GM19463 (cell line): Measurements from ENCODE around the gene RARG.
A peak's percentile ranks its signal among the peaks of the same experiment; 100 is the strongest.
"Not testable (repeated sequence)": the region's sequence is repeated elsewhere in the genome, so short reads cannot be mapped to it uniquely, and the experiment has no call there.

Experiments used
- ATAC-seq: cut with Tn5 transposase; IDR thresholded peaks from one replicate; pipeline ENCODE4 v1.9.1; 2021; ENCODE audit warnings: mild to moderate bottlenecking, moderate library complexity; ENCODE audit not compliant: unreplicated experiment

The RARG gene

DNA sequence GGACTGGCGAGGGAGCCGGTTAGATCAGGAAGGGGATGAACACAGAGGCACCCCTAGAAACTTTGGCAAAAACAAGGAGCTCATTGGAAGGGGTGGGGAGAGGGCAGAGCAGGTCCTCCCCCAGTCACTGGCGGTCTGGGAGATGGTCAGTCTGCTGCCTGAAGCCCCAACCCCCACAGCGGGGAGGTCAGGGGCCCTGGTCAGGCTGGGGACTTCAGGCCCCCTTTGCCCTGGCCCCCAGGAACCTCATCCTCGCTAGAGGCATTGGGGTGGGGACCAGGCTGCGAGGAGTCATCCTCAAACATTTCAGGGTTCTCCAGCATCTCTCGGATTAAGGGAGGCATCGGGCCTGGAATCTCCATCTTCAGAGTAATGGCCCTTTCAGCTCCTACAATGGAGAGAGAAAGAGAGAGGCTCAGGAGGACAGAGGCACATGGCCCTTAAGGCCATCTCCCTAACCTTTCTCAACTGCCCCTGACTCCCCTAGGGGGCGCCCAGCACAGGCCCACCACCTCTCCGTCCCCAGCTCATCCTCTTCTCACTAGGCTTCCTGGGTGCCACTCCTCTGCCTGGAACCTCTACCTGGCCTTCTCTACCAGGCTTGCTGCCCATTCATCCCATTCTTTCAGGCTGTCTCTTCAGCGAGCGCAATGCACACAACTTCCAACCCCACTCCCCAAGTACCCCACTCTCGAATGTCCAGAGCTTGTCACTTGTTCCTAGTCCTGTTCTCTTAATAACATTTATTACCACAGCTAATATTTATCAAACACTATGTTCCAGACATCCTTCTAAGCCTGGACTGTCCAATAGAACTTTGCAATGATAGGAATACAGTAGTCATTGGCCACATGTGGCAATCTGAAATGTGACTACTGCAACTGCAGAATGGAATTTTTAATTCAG is 20.3 kb downstream of the RARG start:
- no peak for ATAC-seq

DNA sequence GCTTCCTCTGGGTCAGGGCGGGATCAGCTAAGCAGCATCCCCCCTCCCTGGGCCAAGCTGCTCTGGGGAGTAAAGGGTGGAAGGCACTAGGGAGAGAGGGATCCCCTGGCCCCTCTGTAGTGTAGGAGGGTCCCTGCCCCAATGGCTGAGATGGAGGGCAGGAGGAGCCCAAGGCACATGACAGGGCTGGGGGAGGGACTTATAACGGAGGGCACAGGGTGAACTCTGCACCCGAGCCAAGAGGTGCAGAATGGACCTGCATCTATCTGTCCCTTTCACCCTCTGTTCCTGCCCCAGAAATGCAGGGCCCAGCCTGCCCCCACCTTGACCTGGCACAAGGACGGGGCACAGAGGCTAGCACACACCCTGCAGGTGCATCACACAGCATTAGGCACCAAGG is 21.2 kb downstream of the RARG start:
- no peak for ATAC-seq

DNA sequence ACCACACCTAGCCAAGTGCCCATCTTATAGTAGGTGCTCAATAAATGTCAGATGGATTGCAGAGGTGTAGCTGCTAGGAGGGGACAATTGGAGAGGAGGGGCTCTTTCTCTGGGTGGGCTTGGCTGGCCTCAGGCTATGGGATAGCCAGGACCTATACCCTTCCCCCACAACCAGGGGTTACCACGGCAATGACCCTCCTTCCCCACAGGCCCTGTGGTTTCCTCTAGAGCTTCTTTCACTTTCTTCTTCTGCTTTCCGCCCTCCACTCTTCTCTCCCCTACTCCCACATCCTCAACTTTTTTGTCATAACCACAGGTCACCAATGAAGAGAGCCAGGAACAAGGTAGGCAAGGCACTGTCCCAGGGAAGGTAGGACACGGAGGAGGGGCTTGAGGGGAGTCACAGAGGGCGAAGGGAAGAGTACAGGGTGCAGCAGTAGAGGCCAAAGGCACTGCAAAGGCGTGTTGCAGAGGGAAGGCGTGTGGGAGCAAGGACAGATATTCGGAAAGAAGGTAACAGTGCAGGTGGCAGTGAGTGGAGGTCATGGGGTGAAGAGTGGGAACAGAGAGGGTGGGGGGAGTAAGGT is 23.0 kb downstream of the RARG start:
- ATAC-seq = no peak

DNA sequence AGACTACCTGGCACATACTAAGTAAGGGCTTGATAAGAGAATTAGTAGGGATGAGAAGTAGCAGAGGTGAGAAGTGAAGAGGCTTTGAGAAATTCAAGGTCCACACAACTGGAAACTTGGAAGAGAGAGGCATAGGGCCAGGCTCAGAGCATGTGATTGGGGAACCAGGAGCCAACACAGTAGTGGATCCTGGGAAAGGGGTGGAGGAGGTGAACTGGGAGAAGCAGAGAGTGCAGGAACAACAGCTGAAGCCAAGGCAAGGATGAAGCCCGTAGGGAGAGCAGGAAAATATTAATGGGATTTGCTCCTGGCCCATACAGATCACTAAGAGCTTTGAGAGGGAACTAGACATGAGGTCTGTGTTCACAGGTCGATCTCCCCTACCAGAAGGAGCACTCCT is 23.6 kb downstream of the RARG start:
- no peak for ATAC-seq

DNA sequence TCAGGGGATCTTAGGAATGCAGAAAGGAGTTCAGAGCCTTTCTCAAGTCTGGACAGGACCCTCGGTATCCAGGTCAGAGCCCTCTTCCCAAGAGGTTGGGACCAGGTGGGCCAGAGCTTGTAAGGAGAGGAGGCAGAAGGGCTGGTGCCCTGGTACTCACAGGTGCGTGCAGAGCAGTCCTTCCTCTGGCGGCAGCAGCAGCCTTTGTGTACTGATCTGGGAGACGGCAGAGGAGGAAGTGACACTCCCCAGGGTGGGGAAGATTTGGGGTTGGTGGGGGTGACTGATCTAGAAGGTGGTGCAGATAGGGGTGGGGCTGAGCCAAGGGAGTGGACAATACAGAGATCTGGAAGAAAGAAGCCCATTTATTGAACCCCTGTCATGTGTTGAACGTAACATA is 25.0 kb downstream of the RARG start, which contains the start of gene ITGB7:
Gene ITGB7, minus strand, starts transcription at position 210 of the 400 bp plus-strand sequence. CDS start 6,808 bp downstream, outside the sequence.
- peak; percentile 50 for ATAC-seq

DNA sequence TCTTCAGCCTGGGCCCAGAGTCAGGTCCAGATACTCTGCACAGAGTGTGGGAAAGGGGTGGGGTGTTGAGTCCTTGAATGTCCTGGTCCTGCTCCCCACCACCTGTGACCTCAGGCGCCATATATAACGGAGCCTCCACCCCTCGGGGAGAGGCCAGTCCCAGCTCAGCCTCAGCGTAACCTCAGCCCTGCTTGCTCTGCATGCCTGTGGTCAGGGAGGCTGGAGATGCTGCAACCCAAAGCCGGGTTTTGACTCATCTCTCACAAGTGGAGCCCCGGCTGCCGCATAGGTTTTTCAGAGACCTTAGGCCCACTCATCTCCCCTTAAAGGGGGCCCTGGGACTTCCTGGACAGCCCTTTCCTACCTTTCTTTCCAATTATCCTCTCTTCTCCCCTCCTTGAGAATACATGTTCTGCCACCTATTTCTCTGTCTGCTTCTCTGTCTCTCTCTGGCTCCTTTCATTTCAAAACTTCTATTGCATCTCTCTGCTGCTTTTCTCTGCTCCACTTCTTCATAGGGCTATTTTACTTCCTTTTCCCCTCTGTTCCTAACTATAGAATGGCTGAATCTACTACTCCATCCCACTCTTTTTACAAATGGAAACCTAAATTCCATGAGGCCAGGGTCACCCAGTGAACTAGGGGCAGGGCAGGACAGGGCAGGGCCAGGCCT is 26.1 kb downstream of the RARG start:
- peak; percentile 69 for ATAC-seq

DNA sequence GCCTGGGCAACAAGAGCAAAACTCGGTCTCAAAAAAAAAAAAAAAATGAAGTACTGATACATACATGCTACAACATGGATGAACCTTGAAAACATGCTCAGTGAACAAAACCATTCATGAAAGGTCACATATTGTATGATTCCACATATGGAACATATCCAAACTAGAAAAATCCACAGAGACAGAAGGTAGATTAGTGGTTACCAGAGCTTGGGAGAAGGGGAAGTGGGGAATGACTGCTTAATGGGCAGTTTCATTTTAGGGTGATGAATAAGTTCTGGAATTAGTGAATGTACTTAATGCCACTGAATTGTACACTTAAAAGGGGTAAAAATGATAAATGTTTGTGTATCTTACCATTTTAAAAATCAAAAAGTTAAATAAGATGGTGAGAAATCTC is 27.7 kb downstream of the RARG start:
- ATAC-seq = no peak

DNA sequence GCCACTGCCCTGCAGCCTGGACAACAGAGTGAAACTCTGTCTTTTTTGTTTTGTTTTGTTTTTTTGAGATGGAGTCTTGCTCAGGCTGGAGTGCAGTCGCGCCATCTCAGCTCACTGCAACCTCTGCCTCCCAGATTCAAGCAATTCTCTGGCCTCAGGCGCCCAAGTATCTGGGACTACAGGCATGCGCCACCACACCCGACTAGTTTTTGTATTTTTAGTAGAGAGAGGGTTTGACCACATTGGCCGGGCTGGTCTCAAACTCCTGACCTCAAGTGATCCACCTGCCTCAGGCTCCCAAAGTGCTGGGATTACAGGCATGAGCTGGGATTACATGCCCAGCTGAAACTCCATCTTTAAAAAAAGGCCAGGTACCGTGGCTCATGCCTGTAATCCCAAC is 29.7 kb downstream of the RARG start:
- ATAC-seq = not testable (repeated sequence)

DNA sequence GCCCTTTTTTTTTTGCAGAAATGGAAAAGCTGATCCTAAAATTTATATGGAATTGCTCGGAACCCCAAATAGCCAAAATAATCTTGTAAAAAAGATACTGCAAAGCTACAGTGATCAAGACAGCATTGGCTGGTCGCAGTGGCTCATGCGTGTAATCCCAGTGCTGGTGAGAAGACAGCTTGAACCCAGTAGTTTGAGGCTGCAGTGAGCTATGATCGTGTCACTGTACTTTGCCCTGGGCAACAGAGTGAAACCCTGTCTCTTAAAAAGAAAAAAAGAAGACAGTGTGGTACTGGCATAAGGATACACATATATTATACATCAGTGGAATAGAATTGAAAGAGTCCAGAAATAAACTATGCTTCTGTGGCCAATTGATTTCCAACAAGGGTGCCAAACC is 30.4 kb downstream of the RARG start:
- ATAC-seq = no peak

DNA sequence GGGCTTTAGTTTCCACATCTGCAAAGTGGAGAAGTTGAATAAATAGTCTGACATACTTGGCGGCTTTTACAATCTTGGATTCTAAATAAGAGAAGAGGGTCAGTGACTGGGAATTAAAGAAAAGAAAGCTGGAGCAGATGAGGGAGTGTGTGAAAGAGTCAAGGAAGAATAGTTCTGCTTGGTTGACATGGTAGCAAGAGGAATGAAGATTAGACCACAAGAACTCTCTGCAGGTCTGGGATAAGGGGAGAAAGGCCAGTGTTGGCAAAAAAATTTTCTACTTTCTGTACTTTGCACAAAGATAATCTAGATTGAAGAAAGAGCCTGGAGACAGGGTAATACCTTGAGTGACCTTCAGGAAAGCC is 30.9 kb downstream of the RARG start:
- no peak for ATAC-seq

DNA sequence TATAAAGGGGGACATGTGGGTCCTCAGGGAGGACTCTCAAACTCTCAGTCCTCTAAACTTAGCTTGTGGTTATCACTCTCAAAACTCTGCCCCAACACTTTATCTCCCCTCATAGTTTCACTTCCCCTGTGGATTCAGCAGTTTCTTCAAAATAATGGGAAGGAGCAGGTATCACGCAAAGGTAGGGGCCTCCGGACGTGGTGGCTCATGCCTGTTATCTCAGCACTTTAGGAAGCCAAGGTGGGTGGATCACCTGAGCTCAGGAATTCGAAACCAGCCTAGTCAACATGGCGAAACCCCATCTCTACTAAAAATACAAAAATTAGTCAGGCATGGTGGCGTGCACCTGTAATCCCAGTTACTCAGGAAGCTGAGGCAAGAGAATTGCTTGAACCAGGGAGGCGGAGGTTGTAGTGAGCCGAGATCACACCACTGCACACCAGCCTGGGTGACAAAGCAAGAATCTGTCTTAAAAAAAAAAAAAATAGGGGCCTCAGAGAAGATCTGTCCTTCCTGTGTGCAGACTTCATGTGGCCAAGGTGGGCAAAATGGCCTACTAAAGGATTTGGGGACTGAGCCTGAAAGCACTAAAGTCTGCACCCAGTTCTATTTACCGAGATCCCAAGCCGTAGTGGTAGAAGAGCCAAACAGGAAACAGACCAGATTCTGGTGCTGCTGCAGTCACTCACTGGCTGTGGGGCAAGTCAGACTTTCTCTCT is 31.4 kb downstream of the RARG start:
- peak; percentile 47 for ATAC-seq

DNA sequence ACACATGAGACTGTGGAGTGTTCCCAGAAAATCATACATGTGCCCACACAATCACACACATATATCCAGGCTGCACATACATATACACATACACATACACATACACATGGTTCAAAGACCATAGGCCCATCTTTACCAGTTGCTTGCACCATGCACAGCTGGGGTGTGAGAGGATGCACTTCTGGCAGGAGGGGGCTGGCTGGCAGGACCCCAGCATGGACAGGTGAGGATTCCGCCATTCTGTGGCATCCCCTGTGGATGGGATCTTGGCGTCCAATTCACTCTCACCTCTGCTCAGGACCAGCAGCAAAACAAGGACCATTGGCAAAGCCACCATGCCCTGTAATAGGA is 31.9 kb downstream of the RARG start:
- peak; percentile 8 for ATAC-seq

DNA sequence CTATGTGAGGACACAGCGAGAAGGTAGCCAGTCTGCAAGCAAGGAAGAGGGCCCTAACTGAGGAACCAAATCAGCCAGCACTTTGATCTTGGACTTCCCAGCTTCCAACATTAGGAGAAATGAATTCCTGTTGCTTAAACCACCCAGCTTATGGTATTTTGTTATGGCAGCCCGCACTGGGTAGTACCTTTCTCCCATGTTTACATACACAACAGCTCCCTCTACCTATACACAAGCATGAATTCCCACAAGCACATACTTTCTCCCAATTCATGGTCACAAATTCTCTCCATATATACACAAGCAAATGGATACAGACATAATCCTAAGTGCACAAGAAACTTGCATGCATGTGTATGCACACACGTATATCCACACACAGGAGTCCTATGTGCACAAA is 32.3 kb downstream of the RARG start:
- ATAC-seq = no peak

DNA sequence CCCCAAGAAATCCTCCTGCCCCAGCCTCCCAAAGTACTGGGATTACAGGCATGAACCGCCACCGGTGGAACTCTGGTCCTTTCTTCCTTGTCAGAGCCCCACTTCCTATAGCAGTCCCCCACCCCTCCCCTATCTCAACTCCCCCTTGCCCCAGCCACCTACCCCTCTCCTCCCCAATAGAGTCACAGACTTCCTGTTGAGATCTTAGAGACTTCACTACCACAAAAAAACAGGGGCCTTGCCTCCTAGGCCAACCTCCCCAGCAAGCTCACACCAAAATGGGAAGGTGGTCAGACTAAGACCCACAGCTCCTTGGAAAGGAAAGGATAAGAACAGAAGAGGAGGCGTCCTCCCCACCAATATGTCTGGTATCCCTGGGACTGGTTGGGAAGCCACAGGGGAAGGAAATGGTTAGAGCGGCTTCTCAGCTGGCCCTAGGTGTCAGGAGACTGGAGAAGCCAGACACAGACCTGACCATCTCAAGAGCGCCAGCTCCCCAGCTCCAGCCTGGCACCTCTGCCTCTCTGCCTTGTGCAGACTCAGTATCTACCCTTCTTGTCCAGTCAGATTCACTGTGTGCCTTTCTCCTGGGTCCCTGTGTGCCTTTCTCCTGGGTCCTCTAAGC is 33.4 kb downstream of the RARG start:
- no peak for ATAC-seq

DNA sequence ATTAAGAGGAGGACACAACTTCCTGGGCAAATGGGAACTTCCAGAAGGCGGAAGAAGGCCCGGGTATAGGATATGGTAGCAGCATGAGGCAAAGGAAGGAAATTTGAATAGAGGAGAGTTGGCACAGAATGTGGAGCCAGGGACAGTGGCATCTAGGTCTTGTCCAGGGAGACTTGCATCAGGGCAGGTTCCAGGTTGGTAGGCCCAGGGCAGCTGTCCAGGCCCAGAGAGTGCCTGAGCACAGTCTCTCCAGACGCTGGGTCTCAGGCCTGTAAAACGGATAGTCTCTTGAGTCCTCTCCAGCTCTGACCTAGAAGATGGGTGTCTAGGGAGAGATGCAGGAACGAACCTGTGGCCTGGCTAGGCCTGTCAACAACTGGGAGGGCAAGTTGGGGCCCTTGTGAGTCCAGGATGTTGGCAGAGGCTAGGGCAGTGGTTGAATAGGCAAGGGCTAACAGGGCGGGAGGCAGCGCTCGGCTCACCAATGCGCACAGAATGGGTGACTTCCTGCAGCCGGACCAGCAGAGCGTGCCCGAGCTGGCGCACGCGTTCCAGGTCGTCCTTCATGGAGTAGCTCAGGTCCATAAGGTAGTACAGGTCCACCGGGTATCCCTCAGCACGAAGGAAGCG is 34.9 kb downstream of the RARG start:
- no peak for ATAC-seq

DNA sequence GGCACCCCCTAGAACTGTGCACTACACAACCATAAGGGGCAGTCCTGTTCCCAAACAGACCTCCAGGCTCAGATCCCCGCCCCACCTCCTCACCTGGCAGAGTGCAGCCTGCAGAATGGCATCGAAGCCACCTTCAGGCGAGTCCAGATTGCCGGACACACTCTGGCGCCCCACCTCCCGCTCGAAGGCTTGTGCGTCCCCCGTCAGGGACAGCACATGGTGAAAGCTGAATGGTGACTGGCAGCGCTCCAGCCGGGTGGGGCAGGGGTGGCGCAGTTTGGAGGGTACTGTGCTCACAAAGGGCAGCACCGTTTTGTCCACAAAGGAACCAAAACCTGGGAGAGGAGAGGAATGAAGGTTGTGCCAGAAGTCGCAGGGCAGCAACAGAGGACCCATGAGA is 35.5 kb downstream of the RARG start:
- ATAC-seq = no peak

DNA sequence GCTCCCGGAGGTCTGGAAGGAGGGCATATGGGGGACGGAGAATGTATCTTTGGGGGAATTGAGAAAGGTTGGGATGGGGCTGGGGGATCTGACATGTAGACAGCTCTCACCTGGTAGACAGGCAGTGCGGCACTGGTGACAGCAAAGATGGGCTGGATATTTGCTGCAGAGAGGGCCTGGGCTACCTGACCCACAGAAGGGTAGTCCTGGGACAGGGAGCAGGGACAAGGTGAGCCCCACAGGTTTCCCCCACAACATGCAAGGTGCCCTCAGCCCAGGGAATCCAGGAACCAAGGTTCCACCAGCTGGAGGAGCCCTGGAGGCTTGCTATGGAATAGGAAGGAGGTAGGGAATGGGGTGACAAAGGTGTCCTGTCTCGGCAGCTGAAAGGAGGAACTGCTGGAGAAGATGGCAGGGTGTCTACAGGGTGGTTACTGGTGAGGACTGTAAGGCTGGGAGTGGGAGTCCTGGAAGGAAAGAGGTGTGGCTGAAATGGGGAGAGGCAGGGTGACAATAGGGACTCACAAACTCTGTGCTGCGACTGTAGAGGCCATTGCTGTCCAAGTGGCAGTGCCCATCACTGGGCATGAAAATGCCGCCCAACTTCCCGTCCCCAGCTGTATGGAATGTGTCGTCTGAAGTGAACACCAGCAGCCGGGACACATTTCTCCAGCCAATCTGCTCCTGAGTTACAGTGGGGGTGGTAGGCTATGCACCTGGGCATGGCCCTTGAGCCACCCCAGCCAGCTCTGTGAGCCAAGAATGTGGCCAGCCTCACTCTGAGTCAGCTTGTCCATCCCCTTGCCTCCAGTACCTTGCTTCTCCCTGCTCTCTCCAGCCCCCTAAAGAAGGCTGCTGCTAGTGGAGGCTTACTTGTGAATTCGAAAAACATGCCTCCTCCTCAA is 36.2 kb downstream of the RARG start:
- no peak for ATAC-seq

DNA sequence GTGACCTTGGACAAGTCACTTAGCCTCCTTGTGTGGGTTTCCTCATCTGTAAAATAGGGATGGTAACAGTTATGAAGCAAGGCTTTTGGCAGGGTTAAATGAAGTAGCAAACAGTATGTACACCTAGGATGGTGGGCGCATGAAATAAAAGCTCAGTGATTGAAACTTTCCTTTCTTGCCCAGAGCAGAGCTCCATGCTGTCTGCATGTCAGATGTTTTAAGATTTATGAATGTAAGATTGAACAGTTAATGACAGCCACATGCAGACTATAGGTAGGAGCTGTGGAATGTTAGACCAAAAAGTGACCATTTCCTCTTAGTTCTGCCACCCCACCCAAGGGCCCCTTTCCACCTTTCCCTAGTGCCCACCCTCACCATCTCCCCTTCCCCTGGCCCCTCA is 37.0 kb downstream of the RARG start:
- no peak for ATAC-seq

DNA sequence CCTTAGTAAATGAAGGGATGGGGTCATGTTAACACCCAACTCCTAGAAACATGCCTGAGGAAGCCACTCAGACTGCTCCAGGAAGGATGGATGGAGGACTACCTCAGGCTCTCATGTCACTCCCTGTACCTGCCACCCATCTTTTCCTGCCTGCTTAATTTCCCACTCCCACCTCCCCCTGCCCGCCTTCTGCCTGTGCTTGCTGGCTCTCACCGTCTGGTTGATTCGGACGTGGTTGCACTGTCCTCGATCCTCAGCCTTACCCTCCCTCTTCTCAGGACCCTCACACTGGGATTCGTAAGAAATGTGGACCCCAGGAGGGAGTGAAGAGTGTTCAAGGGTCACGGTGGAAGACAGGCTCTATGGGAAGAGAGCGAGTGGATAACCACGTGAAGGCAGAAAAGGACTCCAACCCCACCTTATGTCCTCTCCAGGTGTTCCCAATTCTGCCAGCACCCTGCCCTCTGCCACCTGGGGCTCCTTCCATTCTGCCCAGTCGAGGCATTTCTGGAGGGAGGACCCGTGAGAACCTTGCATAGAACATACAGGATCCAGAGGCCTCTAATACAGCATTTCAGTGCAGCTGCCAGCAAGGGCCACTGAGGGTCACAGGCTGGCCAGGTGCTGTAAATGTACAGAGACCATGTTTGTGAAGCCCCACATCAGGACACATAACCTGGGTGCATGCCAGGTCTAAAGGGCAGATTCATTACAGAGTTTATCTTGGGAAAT is 37.9 kb downstream of the RARG start:
- no peak for ATAC-seq
